Neural cell (in vitro differentiated cells): ENCODE measurements around the gene CHCHD3. TPM values are rescaled to one million over a fixed set of nuclear protein-coding genes. Genes with fewer than 3 reads are reported as not detected.

ENCODE experiments used
- H2AFZ ChIP-seq: fragments of 200-600, 300-800 bp; sonication (generic), shearing (Covaris generic); 2 replicates; pipeline ENCODE4 v1.6.0; 2014; ENCODE audit warnings: low read depth, mild to moderate bottlenecking, antibody characterized with exemption, low read length, moderate library complexity
- H3F3A ChIP-seq: fragments of 200-600 bp; shearing (Covaris generic); 2 replicates; pipeline ENCODE4 v1.6.1; 2016; ENCODE audit warnings: mild to moderate bottlenecking, moderate library complexity, mixed read lengths, antibody characterized with exemption, low read length; ENCODE audit not compliant: insufficient read depth, poor library complexity, severe bottlenecking
- H3K27ac ChIP-seq: fragments of 200-600, 300-800 bp; sonication (generic), shearing (Covaris generic); 2 replicates; pipeline ENCODE4 v1.5.1; 2014; ENCODE audit warnings: mild to moderate bottlenecking, low read length, moderate library complexity
- H3K27me3 ChIP-seq: fragments of 300-800, 200-600 bp; sonication (generic), shearing (Covaris generic); 2 replicates; pipeline ENCODE4 v1.6.0; 2014; ENCODE audit warnings: mild to moderate bottlenecking, low read depth, low read length, moderate library complexity; ENCODE audit not compliant: insufficient read depth
- H3K36me3 ChIP-seq: fragments of 300-800, 200-600 bp; sonication (generic), shearing (Covaris generic); 2 replicates; pipeline ENCODE4 v1.5.1; 2014; ENCODE audit warnings: mild to moderate bottlenecking, antibody characterized with exemption, low read length, moderate library complexity; ENCODE audit not compliant: insufficient read depth
- H3K4me2 ChIP-seq: fragments of 300-800, 200-600 bp; sonication (generic), shearing (Covaris generic); 2 replicates; pipeline ENCODE4 v1.6.0; 2014; ENCODE audit warnings: mild to moderate bottlenecking, low read length
- H3K4me3 ChIP-seq: fragments of 300-800, 200-600 bp; sonication (generic), shearing (Covaris generic); 2 replicates; pipeline ENCODE4 v1.5.1; 2014; ENCODE audit warnings: mild to moderate bottlenecking, low read length, moderate library complexity
- H3K79me2 ChIP-seq: fragments of 200-600 bp; shearing (Covaris generic); replicated peaks from 2 replicates; pipeline ENCODE4 v1.6.0; 2014; ENCODE audit warnings: mild to moderate bottlenecking, low read length, moderate library complexity; ENCODE audit not compliant: insufficient read depth
- H3K9ac ChIP-seq: fragments of 300-800, 200-600 bp; sonication (generic), shearing (Covaris generic); 2 replicates; pipeline ENCODE4 v1.6.1; 2016; ENCODE audit warnings: mild to moderate bottlenecking, low read length, mixed read lengths
- H3K9me2 ChIP-seq: fragments of 200-600 bp; shearing (Covaris generic); 2 replicates; pipeline ENCODE4 v1.6.1; 2016; ENCODE audit warnings: mild to moderate bottlenecking, low read length, mixed read lengths; ENCODE audit not compliant: insufficient read depth
- H3K9me3 ChIP-seq: fragments of 200-600, 300-800 bp; sonication (generic), shearing (Covaris generic); 2 replicates; pipeline ENCODE4 v1.6.1; 2016; ENCODE audit warnings: mild to moderate bottlenecking, mixed run types, low read length, moderate library complexity, mixed read lengths
- H4K20me1 ChIP-seq: fragments of 200-600 bp; shearing (Covaris generic); 2 replicates; pipeline ENCODE4 v1.6.1; 2016; ENCODE audit warnings: mild to moderate bottlenecking, mixed run types; ENCODE audit not compliant: insufficient read depth
- CTCF ChIP-seq: fragments of 450-650 bp; IDR thresholded peaks from 2 replicates; pipeline ENCODE4 v1.5.1; 2014; ENCODE audit warnings: antibody characterized with exemption, mild to moderate bottlenecking, moderate library complexity; ENCODE audit not compliant: poor library complexity, severe bottlenecking
- EP300 ChIP-seq: fragments of 450-650 bp; conservative IDR thresholded peaks from 2 replicates; pipeline ENCODE4 v1.6.1; 2014; ENCODE audit warnings: antibody characterized with exemption, mild to moderate bottlenecking, moderate library complexity; ENCODE audit not compliant: poor library complexity, severe bottlenecking
- EZH2 ChIP-seq: fragments of 200-600, 300-800 bp; shearing (Covaris generic), sonication (generic); IDR thresholded peaks from 2 replicates; pipeline ENCODE4 v1.6.1; 2014; ENCODE audit warnings: antibody characterized with exemption, low read length, borderline replicate concordance, mild to moderate bottlenecking; ENCODE audit not compliant: insufficient read depth, poor library complexity, severe bottlenecking
- MXI1 ChIP-seq: fragments of 450-650 bp; conservative IDR thresholded peaks from 2 replicates; pipeline ENCODE4 v1.6.1; 2014; ENCODE audit warnings: antibody characterized with exemption, mild to moderate bottlenecking; ENCODE audit not compliant: poor library complexity, severe bottlenecking
- POLR2AphosphoS5 ChIP-seq: IDR thresholded peaks from 2 replicates; pipeline ENCODE4 v1.6.1; 2012
- RAD21 ChIP-seq: fragments of 450-650 bp; conservative IDR thresholded peaks from 2 replicates; pipeline ENCODE4 v1.6.1; 2014; ENCODE audit warnings: antibody characterized with exemption, mild to moderate bottlenecking, moderate library complexity
- SMC3 ChIP-seq: fragments of 450-650 bp; conservative IDR thresholded peaks from 2 replicates; pipeline ENCODE4 v1.6.1; 2014; ENCODE audit warnings: antibody characterized with exemption, mild to moderate bottlenecking, moderate library complexity; ENCODE audit not compliant: poor library complexity
- TAF1 ChIP-seq: IDR thresholded peaks from 2 replicates; pipeline ENCODE4 v1.6.1; 2012; ENCODE audit warnings: low read depth
- polyA plus RNA-seq: library from polyadenylated mRNA; depleted of rRNA; stranded (reverse); fragments of >200 nt; gene quantifications from 2 replicates; pipeline ENCODE4 v1.2.3, GENCODE V29; 2014

The CHCHD3 gene
- polyA plus RNA-seq, 1 donor from 2014 or later, result 89.9 TPM

DNA sequence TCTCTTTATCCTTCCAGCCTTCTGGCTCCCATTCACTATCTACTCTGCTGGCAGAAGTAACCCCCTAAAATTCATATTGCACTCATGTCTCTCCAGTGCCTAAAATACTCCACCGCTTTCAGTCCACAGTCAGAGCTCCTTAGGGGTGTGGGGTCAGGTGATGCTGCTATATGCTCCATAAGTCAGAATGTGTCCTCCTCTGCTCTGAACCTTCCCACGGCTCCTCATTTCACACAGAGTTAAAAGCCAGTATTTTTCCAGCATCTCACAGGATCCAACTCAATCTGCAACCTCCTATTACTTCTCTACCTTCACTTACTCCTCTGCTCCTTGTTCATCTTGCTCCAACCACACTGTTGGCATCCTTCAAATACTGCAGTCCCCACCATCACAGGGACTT lies 31.1 kb upstream of the CHCHD3 start:
- H3K36me3 ChIP-seq, result no peaks in the 10 kb centered on the region
- no peaks in the 10 kb centered on the region for H3K9me2 ChIP-seq
- H3F3A ChIP-seq, result no peaks in the 10 kb centered on the region
- TF ChIP-seq MXI1 (no peak), TAF1 (no peak), POLR2AphosphoS5 (no peak), CTCF (no peak), EZH2 (no peak), EP300 (no peak), RAD21 (no peak)
- H3K4me3 ChIP-seq, result no peak overlapping the region
- H3K27me3 ChIP-seq, result no peaks in the 10 kb centered on the region
- peaks cover 6% of the 10 kb centered on the region for H3K9me3 ChIP-seq
- no peak overlapping the region for H3K9ac ChIP-seq
- H2AFZ ChIP-seq, result no peak overlapping the region
- H3K4me2 ChIP-seq, result no peak overlapping the region
- no peak overlapping the region for H3K27ac ChIP-seq
- no peaks in the 10 kb centered on the region for H3K79me2 ChIP-seq
- no peaks in the 10 kb centered on the region for H4K20me1 ChIP-seq

DNA sequence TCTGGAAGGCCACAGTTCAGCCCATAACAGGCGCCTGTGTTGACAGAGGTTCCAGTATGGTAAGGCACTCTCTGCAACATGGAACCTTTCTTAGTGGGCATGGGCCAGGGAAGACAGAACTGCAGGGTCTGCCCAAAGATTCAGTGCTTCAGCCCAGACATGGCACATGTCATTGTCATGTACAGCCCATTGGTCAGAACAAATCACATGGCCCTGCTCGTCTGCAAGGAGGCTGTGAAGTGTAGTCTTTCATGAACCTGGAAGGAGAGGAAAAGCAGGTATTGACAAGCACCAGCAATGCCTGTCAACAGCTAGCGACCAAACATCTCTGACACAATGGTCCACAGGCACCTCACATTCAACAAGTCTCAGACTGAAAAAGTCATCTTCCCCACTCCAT lies 30.4 kb upstream of the CHCHD3 start:
- Histone ChIP-seq H3K27ac (no peak overlapping the region), H3K9ac (no peak overlapping the region), H3K9me2 (no peaks in the 10 kb centered on the region), H3K4me2 (no peak overlapping the region), H3K9me3 (peaks cover 7% of the 10 kb centered on the region), H2AFZ (no peak overlapping the region), H4K20me1 (no peaks in the 10 kb centered on the region), H3K27me3 (no peaks in the 10 kb centered on the region), H3F3A (no peaks in the 10 kb centered on the region), H3K79me2 (no peaks in the 10 kb centered on the region), H3K4me3 (no peak overlapping the region), H3K36me3 (no peaks in the 10 kb centered on the region)
- TF ChIP-seq TAF1, result no peak
- no peak for TF ChIP-seq SMC3
- no peak for TF ChIP-seq EP300
- no peak for TF ChIP-seq CTCF
- TF ChIP-seq EZH2, result no peak

GRCh38 chr7:133110312-133110711 lies 28.4 kb upstream of the CHCHD3 start:
- no peaks in the 10 kb centered on the region for H3K79me2 ChIP-seq
- H3K9me2 ChIP-seq, result no peaks in the 10 kb centered on the region
- no peaks in the 10 kb centered on the region for H3K36me3 ChIP-seq
- TF ChIP-seq EP300 (no peak), CTCF (no peak), POLR2AphosphoS5 (no peak)
- no peak overlapping the region for H3K27ac ChIP-seq
- peaks cover 7% of the 10 kb centered on the region for H3K9me3 ChIP-seq
- H2AFZ ChIP-seq, result no peak overlapping the region
- no peak overlapping the region for H3K9ac ChIP-seq
- no peaks in the 10 kb centered on the region for H4K20me1 ChIP-seq
- no peaks in the 10 kb centered on the region for H3F3A ChIP-seq
- H3K4me2 ChIP-seq, result no peak overlapping the region
- H3K27me3 ChIP-seq, result no peaks in the 10 kb centered on the region
- no peak overlapping the region for H3K4me3 ChIP-seq
